Measurements from ENCODE around the gene NDUFS2. TPM values are rescaled to one million over a fixed set of nuclear protein-coding genes. Genes with fewer than 3 reads are reported as not detected.

NDUFS2 gene
- total RNA-seq, 6 donors from 2014 or later: 65.7 to 194 (median 84.4) TPM

DNA sequence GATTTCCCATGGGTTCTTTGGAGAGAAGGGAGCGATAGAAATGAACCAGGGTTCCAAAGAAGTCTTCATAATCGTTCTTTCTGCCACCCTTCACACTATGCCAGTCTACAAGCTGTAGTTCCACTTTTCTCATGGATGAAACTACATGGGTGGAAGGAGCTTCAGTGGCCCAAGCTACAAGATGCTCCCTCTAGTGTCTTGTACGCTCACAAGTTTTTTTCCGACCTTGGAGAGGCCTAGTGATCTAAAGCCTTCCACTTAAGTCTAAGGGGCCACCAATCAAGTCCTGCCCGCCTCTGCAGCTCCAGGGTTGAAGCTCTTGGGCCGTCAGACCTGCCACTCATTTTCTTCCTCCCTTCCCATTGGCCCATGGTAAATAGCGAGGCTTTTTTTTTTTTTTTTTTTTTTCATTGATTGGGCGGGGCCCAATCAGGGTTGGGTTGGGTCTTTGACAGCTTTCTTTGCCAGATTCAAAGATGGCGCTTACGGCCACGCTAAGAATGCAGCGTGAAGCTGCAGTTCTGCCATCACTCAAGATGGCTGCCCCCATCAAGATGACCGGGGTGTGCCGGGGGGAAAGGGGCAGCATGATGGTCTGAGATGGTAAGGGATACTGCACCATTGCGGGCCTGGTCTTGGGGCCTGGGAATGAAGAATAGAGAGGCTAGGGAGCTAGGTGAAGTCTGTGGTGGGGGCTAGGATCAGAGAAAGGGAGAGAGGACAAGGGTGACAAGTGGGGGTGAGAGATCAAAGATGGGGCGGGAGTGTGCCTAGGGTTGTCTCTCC lies 23.6 kb downstream of the NDUFS2 start, which contains the start of gene TOMM40L:
TSS of gene TOMM40L (plus strand) at position 527 of the 786 bp plus-strand sequence. CDS start 430 bp downstream, outside the sequence.
- ATAC-seq (ENCODE audit: low FRiP score in 2 of 2): peak; percentile 95 to 96
- WGBS, 2 donors: 6 to 8% methylated on average over 16 of the region's 16 CpGs

DNA sequence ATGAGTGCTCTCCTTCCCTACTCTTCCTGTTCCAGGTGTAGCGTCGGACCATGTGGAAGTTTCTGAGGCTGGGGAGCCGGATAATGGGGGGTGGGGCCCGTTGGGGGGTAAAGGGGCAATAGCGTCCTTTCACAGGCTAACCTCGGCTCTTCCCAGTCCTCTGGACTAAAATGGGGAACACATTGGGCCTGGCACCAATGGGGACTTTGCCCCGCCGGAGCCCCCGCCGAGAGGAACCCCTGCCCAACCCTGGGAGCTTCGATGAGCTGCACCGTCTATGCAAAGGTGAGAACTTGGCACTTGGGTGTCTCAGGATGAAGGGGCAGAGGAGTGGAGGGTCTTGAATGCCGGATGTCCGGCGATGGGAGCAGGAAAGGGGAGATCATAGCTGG lies 24.1 kb downstream of the NDUFS2 start:
- Histone ChIP-seq H3K27ac (peak overlapping the region in 3 of 4 donors; percentile 43 to 80 (median 80)), H3K4me1 (peaks cover 13 to 29% (median 26%) of the 10 kb centered on the region in 4 donors), H3K36me3 (peaks cover 4 to 31% (median 24%) of the 10 kb centered on the region in 4 donors), H3K27me3 (no peaks in the 10 kb centered on the region), H3K9me3 (no peaks in the 10 kb centered on the region), H3K4me3 (peak overlapping the region; percentile 60 to 75 (median 68))
- DNase-seq (peak in 1 of 2 donors; percentile 70), ATAC-seq (ENCODE audit: low FRiP score in 2 of 2) (no peak)
- TF ChIP-seq, protein P1, sequence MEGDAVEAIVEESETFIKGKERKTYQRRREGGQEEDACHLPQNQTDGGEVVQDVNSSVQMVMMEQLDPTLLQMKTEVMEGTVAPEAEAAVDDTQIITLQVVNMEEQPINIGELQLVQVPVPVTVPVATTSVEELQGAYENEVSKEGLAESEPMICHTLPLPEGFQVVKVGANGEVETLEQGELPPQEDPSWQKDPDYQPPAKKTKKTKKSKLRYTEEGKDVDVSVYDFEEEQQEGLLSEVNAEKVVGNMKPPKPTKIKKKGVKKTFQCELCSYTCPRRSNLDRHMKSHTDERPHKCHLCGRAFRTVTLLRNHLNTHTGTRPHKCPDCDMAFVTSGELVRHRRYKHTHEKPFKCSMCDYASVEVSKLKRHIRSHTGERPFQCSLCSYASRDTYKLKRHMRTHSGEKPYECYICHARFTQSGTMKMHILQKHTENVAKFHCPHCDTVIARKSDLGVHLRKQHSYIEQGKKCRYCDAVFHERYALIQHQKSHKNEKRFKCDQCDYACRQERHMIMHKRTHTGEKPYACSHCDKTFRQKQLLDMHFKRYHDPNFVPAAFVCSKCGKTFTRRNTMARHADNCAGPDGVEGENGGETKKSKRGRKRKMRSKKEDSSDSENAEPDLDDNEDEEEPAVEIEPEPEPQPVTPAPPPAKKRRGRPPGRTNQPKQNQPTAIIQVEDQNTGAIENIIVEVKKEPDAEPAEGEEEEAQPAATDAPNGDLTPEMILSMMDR (IDR thresholded peaks at IDR 0.05): no peak
- no peak for TF ChIP-seq POLR2A (IDR thresholded peaks at IDR 0.05)
- TF ChIP-seq EP300 (IDR thresholded peaks at IDR 0.05): no peak
- TF ChIP-seq POLR2AphosphoS5 (IDR thresholded peaks at IDR 0.05): no peak
- WGBS, 2 donors: 6 to 11% methylated on average over 11 to 15 of the region's 15 CpGs

More for the DNA sequence above, 23.6 kb downstream of the NDUFS2 start, which contains the start of gene TOMM40L:
- H3K9me3 ChIP-seq: no peaks in the 10 kb centered on the region
- H3K27me3 ChIP-seq: no peaks in the 10 kb centered on the region
- H3K4me3 ChIP-seq: peak within 1 kb of the TSS; percentile 60 to 75 (median 68)
- peak in 1 of 2 donors; percentile 96 for DNase-seq
- peaks cover 4 to 27% (median 24%) of the 10 kb centered on the region in 4 donors for H3K36me3 ChIP-seq
- H3K4me1 ChIP-seq: peaks cover 13 to 29% (median 26%) of the 10 kb centered on the region in 4 donors
- TF ChIP-seq, protein P1 (IDR thresholded peaks at IDR 0.05): peak; percentile 36 to 64 (median 57)
- peak; percentile 35 to 48 for TF ChIP-seq POLR2AphosphoS5 (IDR thresholded peaks at IDR 0.05)
- TF ChIP-seq POLR2A (IDR thresholded peaks at IDR 0.05): peak in 1 of 4 donors; percentile 33
- no peak for TF ChIP-seq EP300 (IDR thresholded peaks at IDR 0.05)
- peak within 1 kb of the TSS in 3 of 4 donors; percentile 54 to 80 (median 80) for H3K27ac ChIP-seq

DNA sequence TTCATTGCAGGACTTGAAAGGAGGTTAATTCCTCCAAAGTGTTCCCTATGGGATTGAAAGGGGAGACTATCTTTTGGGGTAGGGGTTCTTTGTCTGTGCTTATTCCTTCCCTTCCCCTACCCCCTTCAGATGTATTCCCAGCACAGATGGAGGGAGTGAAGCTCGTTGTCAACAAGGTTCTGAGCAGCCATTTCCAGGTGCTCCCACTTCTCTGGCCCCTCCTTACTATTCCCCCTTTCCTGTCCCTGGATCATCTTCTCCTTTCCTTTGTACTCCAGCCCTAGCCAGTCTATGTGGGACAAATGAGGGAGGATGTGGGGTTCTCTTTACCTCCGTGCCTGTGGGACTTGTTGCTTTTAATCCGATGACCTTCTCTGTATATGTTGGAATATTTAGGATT lies 24.6 kb downstream of the NDUFS2 start:
- WGBS, 2 donors: 63 to 71% methylated on average over 3 of the region's 3 CpGs
- ATAC-seq (ENCODE audit: low FRiP score in 2 of 2): no peak
- Histone ChIP-seq H3K4me3 (peak overlapping the region in 3 of 4 donors; percentile 60 to 75 (median 67)), H3K9me3 (no peaks in the 10 kb centered on the region), H3K36me3 (peaks cover 4 to 31% (median 24%) of the 10 kb centered on the region in 4 donors), H3K27me3 (no peaks in the 10 kb centered on the region), H3K4me1 (peaks cover 13 to 29% (median 26%) of the 10 kb centered on the region in 4 donors), H3K27ac (peak overlapping the region in 3 of 4 donors; percentile 43 to 80 (median 80))
- no peak for DNase-seq
- TF ChIP-seq POLR2AphosphoS5 (IDR thresholded peaks at IDR 0.05) (no peak), EP300 (IDR thresholded peaks at IDR 0.05) (no peak)

DNA sequence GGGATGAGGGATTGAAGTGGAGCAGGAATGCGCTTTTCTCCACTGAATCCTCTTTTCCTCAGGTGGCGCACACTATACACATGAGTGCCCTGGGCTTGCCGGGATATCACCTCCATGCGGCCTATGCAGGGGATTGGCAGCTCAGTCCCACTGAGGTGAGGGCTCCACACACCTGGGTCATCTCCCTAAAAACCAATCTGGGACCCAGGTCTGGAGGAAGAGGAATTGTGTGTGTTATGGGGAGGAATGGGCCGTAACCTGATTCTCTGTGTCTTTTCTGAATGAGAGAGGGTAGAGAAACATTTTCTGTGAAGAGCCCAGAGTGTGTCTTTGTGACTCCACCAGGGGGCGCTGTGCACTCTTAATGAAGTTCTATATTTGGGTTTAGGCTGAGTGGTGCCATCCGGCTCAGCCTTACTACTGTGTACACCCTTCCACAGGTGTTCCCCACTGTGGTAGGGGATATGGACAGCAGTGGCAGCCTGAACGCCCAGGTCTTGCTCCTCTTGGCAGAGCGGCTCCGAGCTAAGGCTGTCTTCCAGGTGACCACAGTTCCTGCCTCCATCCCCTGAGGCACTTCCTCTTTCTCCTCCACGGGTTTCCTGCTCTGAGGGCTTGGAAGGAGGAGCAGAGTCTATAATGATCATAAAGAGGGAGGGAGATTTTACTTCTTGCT lies 25.2 kb downstream of the NDUFS2 start:
- peaks cover 13 to 29% (median 26%) of the 10 kb centered on the region in 4 donors for H3K4me1 ChIP-seq
- ATAC-seq (ENCODE audit: low FRiP score in 2 of 2) (peak; percentile 71 to 82), DNase-seq (peak in 1 of 2 donors; percentile 81)
- TF ChIP-seq POLR2A (IDR thresholded peaks at IDR 0.05) (no peak), POLR2AphosphoS5 (IDR thresholded peaks at IDR 0.05) (peak in 1 of 2 donors; percentile 8), EP300 (IDR thresholded peaks at IDR 0.05) (no peak)
- TF ChIP-seq, protein P1 (IDR thresholded peaks at IDR 0.05): peak; percentile 83 to 95 (median 89)
- H3K9me3 ChIP-seq: no peaks in the 10 kb centered on the region
- peak overlapping the region in 2 of 4 donors; percentile 65 to 80 for H3K27ac ChIP-seq
- H3K27me3 ChIP-seq: no peaks in the 10 kb centered on the region
- peak overlapping the region in 2 of 4 donors; percentile 33 to 75 for H3K4me3 ChIP-seq
- H3K36me3 ChIP-seq: peaks cover 4 to 31% (median 24%) of the 10 kb centered on the region in 4 donors
- 22 to 36% methylated on average over 8 to 11 of the region's 11 CpGs for WGBS, 2 donors

Measured in upper lobe of left lung (tissue), 6 donors.